ENCODE measurements around the gene PTCH1.

PTCH1 gene

DNA sequence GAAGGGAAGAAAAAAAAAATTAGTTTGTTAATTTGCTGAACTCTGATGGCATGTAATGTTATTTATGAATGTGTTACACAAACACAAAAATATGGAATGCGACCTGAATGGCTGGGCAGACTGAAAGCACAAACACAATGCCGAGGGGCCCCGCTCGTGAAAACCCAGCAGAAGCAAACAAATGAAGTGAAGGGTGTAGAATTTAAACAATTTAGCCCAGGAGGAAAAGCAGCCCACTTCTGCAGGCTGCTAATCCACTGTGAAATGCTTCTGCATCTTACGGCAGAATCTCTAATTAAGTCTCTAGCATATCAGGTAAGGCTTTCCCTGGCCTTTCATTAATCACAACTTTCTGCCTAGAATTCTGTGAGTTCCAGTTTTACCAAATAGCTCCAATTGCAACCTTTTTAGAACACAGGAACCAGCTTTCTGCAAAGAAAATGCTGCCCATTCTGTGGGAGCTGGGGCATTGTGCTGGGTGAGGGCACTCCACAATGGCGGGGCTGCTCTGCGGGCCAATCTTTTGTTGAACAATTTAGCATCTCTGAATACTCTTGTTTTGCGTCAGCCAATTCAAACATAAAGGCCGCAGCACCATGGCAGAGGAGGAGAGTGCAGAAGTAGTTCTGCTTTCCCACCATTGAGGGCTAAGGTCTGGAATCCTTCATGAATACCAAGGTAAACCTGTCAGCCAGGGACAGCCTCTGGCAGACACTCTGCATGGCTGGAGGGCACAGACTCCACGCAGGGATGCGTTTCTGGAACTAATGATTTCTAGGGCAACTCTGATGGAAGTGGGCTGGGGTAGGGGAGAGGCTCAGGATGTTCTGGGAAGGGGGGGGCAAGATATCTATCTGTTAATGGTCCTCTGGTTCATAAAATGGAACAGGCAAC is 66.4 kb downstream of the PTCH1 start:
- Histone ChIP-seq H3K9ac (ENCODE audit: low read length) (no peak overlapping the region), H3K27me3 (ENCODE audit: control insufficient read depth, insufficient read depth, low read length) (no peaks in the 10 kb centered on the region), H3K27ac (ENCODE audit: low read depth, low read length) (peak overlapping the region; percentile 60), H3K4me1 (ENCODE audit: control insufficient read depth, insufficient read depth, low read length) (peaks cover 18% of the 10 kb centered on the region), H3K4me3 (ENCODE audit: low read length) (no peak overlapping the region), H3K36me3 (ENCODE audit: control insufficient read depth, insufficient read depth, low read length) (peaks cover 24% of the 10 kb centered on the region)

DNA sequence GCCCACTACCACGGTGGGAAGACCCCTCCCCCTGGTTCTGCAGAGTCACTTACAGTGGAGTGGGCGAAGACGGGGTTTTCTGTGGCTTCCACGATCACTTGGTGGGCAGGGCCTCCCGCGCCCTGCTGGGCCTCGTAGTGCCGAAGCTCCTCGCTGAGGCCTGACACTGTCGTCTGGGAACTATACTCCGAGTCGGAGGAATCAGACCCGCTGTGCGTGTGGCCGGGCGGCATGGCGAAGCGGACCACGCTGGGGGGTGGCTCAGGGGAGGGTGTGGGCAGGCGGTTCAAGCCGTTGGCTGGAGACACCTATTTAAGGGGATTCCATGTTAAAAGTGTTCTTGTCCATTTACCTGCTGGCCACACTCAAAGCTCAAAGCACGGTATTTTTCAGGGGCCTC is 67.8 kb downstream of the PTCH1 start:
- Histone ChIP-seq H3K36me3 (ENCODE audit: control insufficient read depth, insufficient read depth, low read length) (peaks cover 29% of the 10 kb centered on the region), H3K9ac (ENCODE audit: low read length) (no peak overlapping the region), H3K27me3 (ENCODE audit: control insufficient read depth, insufficient read depth, low read length) (no peaks in the 10 kb centered on the region), H3K4me3 (ENCODE audit: low read length) (no peak overlapping the region), H3K4me1 (ENCODE audit: control insufficient read depth, insufficient read depth, low read length) (peaks cover 18% of the 10 kb centered on the region), H3K27ac (ENCODE audit: low read depth, low read length) (no peak overlapping the region)

DNA sequence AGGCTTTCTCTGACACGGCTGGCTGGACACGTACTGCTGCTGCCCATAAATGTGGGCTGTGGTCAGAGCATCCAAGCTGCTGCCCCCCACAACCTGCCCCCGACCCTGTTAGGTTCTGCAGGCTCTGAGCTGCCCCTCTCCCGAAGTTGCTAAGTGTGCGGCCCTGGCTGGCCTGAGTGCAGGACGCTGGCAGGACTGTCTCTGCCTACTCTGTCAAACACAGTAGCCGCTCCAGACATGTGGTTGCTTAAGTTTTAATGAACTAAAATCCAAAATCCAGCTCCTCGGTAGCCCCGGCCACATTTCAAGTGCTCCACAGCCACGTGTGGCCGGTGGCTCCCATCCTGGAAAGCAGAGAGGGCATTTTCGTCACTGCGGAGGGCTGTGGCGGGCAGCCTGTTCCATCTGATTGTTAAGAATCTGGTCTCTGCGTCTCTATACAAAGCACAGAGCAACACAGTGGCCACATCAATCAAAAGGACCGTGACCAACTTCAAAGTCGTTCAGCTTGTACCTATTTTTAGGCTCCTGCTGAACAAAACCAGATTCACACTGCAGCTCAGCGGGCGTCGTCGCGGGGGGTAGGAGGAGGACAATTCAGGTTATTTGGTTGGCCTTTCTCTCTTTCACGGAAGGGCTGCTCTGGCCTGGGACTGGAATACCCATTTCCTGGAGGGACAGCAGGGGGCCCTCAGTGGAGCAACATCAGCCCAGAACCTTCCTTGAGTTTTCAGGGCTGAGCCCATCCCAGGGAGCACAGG is 68.9 kb downstream of the PTCH1 start:
- H3K27ac ChIP-seq (ENCODE audit: low read depth, low read length), result peak overlapping the region; percentile 8
- H3K27me3 ChIP-seq (ENCODE audit: control insufficient read depth, insufficient read depth, low read length), result no peaks in the 10 kb centered on the region
- no peak overlapping the region for H3K4me3 ChIP-seq (ENCODE audit: low read length)
- H3K9ac ChIP-seq (ENCODE audit: low read length), result no peak overlapping the region
- peaks cover 18% of the 10 kb centered on the region for H3K4me1 ChIP-seq (ENCODE audit: control insufficient read depth, insufficient read depth, low read length)
- peaks cover 24% of the 10 kb centered on the region for H3K36me3 ChIP-seq (ENCODE audit: control insufficient read depth, insufficient read depth, low read length)

DNA sequence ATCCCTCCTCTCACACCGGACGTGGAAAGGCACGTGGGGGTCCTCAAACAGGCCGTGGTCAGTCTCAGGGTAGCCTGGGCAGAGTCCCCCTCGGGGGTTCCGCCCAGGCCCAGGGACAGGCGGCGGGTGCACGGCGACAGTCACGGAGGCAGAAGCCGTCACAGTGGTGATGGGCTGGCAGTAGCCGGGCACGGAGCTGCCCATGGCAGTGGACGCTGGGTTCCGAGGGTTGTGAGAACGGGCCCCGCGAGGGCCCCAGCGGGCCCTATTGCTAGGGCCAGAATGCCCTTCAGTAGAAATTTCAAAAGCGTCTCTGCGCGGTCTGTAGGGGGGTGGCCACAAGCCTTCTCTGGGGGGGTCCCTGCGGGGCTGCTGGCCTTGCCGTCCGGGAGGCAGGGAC is 69.8 kb downstream of the PTCH1 start:
- peaks cover 18% of the 10 kb centered on the region for H3K4me1 ChIP-seq (ENCODE audit: control insufficient read depth, insufficient read depth, low read length)
- no peak overlapping the region for H3K4me3 ChIP-seq (ENCODE audit: low read length)
- H3K36me3 ChIP-seq (ENCODE audit: control insufficient read depth, insufficient read depth, low read length), result peaks cover 24% of the 10 kb centered on the region
- H3K9ac ChIP-seq (ENCODE audit: low read length), result no peak overlapping the region
- no peak overlapping the region for H3K27ac ChIP-seq (ENCODE audit: low read depth, low read length)
- no peaks in the 10 kb centered on the region for H3K27me3 ChIP-seq (ENCODE audit: control insufficient read depth, insufficient read depth, low read length)

DNA sequence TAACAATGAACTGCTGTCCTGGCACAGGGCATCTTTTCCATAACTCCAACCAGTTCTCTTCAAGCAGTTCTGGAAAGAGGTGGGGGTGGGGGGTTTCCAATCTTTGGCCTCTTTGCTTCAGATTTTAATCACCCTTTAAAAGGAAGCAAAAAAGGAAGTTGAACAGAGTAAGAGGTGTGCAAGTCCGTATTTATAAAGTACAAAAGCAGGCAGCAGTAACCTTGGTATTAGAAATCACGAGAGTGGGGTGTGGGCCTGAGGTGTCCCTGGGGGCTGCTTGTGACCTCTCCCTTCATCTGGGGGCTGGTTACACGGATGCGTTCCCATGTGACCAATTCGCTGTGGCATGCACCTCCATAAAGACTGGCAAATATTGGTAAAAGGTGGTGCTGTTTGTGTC is 70.5 kb downstream of the PTCH1 start:
- H3K4me1 ChIP-seq (ENCODE audit: control insufficient read depth, insufficient read depth, low read length), result peaks cover 15% of the 10 kb centered on the region
- no peaks in the 10 kb centered on the region for H3K27me3 ChIP-seq (ENCODE audit: control insufficient read depth, insufficient read depth, low read length)
- peaks cover 23% of the 10 kb centered on the region for H3K36me3 ChIP-seq (ENCODE audit: control insufficient read depth, insufficient read depth, low read length)
- H3K4me3 ChIP-seq (ENCODE audit: low read length), result no peak overlapping the region
- H3K27ac ChIP-seq (ENCODE audit: low read depth, low read length), result no peak overlapping the region
- H3K9ac ChIP-seq (ENCODE audit: low read length), result no peak overlapping the region

DNA sequence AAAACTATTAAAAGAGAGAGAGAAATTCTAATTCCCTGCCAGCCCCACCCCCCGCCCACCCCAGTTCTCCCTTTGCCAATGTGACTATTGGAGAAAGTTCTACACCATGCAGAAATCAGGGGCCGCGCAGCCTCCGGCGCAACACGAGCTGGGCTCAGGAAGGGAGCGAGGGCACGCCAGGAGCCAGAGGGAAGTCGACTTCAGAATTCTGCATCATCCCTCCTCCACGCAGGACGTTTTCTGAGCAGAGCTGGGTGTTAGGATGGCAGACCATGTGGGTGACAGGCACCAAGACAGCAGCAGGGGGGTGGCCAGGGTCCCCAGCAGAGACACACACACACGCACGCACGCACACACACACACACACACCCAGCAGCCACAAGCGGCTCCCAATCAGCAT is 72.6 kb downstream of the PTCH1 start:
- Histone ChIP-seq H3K4me3 (ENCODE audit: low read length) (no peak overlapping the region), H3K27ac (ENCODE audit: low read depth, low read length) (no peak overlapping the region), H3K9ac (ENCODE audit: low read length) (no peak overlapping the region), H3K4me1 (ENCODE audit: control insufficient read depth, insufficient read depth, low read length) (peaks cover 10% of the 10 kb centered on the region), H3K36me3 (ENCODE audit: control insufficient read depth, insufficient read depth, low read length) (peaks cover 21% of the 10 kb centered on the region), H3K27me3 (ENCODE audit: control insufficient read depth, insufficient read depth, low read length) (no peaks in the 10 kb centered on the region)

DNA sequence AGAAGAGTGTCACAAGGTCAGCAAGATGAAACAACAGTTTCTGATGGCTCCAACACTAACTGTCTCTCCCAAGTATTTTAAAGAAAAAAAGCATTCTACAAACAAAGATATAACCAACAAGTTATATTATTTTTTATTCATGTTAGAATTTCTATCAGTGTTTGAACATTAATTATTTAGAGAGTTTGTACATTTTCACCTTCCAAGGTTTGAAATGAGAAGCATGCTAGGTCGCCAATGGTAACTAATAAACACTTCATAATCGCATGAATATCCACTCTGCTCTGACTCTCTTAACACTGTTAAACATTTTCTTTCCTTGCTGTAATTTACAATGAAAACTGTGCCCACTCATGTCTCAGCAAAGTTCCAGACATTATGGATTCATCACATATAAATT is 73.5 kb downstream of the PTCH1 start:
- Histone ChIP-seq H3K27me3 (ENCODE audit: control insufficient read depth, insufficient read depth, low read length) (no peaks in the 10 kb centered on the region), H3K4me1 (ENCODE audit: control insufficient read depth, insufficient read depth, low read length) (peaks cover 9% of the 10 kb centered on the region), H3K36me3 (ENCODE audit: control insufficient read depth, insufficient read depth, low read length) (peaks cover 18% of the 10 kb centered on the region), H3K4me3 (ENCODE audit: low read length) (no peak overlapping the region), H3K9ac (ENCODE audit: low read length) (no peak overlapping the region), H3K27ac (ENCODE audit: low read depth, low read length) (no peak overlapping the region)

DNA sequence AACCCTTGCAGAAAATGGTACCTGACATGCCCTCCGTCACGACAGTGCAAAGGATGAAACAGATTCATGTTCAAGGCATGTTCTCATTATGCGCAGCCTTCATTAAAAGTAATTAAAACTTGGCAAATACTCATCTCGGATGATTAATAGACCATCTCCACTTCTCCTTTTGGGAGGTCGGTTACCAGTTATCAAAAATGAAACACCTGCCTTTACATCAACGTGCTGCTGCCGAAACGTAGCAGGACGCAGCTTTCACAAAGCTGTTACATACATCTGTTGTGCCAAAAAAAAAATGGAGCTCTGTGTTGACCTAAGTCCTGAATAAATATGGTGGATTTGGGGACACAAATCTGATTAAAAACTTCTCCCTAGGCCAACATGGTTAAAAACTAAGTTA is 75.7 kb downstream of the PTCH1 start:
- Histone ChIP-seq H3K4me3 (ENCODE audit: low read length) (no peak overlapping the region), H3K27ac (ENCODE audit: low read depth, low read length) (no peak overlapping the region), H3K27me3 (ENCODE audit: control insufficient read depth, insufficient read depth, low read length) (no peaks in the 10 kb centered on the region), H3K36me3 (ENCODE audit: control insufficient read depth, insufficient read depth, low read length) (peaks cover 7% of the 10 kb centered on the region), H3K9ac (ENCODE audit: low read length) (no peak overlapping the region), H3K4me1 (ENCODE audit: control insufficient read depth, insufficient read depth, low read length) (no peaks in the 10 kb centered on the region)

DNA sequence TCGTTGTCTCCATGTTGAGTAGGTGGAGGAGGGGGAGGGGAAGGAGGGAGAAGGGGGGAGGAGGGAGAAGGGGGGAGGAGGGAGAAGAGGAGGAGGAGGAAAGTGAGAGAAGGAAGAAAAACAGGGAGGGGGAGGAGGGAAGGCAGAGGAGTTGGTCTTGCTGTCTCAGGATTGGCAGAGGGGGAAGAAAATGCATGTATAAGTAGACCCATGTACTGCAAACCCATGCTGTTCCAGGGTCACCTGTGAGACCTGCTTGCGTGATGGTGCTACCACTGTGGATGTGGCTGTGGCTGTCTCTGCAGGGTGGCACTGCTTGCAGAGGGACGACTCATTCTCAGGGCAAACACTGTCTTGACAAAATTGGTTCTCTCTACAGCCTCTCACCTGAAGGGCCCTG is 76.3 kb downstream of the PTCH1 start:
- H3K4me1 ChIP-seq (ENCODE audit: control insufficient read depth, insufficient read depth, low read length), result no peaks in the 10 kb centered on the region
- no peak overlapping the region for H3K27ac ChIP-seq (ENCODE audit: low read depth, low read length)

DNA sequence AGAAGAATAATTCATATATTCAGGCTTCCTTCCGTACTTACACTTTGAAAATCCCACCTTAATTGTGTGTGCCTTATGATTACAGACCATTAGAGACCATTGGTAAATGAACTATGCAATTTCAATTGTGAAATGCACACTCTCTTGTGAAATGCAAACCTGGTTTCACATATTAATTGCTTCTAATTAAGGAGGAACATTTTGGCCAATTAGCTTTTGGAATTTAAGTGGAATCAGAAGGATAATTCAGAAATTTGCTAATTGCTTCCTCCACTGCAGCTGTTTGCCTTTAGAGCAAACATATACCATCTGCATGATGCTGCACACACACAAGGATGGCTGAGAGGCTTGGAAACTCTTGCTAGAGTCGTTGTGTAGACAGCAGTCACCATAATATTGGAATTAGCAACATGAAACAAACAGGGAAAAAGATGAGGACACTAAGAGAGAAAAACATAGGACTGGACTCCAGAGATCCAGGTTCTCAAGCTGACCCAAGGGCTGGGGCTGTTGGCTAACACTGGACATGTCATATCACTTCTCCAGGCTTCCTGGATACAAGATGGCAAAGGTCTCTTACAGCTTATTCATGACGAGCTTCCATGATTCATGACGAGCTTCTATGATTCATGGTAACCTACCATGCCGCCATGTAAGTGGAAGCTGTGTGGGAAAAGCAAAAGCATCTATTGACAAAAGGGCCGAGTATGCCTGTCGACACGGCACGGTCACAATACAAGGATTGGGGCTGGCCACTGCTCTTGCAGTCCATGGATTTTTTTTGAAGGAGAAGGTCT is 78.0 kb downstream of the PTCH1 start:
- Histone ChIP-seq H3K9ac (ENCODE audit: low read length) (no peak overlapping the region), H3K36me3 (ENCODE audit: control insufficient read depth, insufficient read depth, low read length) (no peaks in the 10 kb centered on the region), H3K27me3 (ENCODE audit: control insufficient read depth, insufficient read depth, low read length) (no peaks in the 10 kb centered on the region), H3K4me1 (ENCODE audit: control insufficient read depth, insufficient read depth, low read length) (no peaks in the 10 kb centered on the region), H3K27ac (ENCODE audit: low read depth, low read length) (no peak overlapping the region), H3K4me3 (ENCODE audit: low read length) (no peak overlapping the region)

More for the DNA sequence above, 76.3 kb downstream of the PTCH1 start:
- Histone ChIP-seq H3K27me3 (ENCODE audit: control insufficient read depth, insufficient read depth, low read length) (no peaks in the 10 kb centered on the region), H3K36me3 (ENCODE audit: control insufficient read depth, insufficient read depth, low read length) (peaks cover 7% of the 10 kb centered on the region), H3K4me3 (ENCODE audit: low read length) (no peak overlapping the region), H3K9ac (ENCODE audit: low read length) (no peak overlapping the region)

DNA sequence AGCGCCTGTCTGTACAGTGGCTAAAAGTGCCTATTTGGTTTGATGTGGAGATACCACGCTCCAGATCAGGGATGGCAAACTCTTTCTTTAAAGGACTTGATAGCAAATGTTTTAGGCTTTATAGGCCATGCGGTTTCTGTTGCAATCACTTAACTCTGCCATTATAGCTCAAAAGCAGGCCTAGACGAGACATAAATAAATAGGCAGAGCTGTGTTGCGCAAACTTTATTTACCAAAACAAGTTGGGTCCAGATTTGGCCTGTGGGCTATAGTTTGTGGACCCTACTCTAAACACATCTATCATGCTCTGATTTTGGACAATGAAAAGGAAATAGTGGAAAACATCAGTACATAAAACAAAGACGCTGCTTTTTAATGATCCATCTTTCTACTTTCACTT is 79.2 kb downstream of the PTCH1 start:
- no peaks in the 10 kb centered on the region for H3K4me1 ChIP-seq (ENCODE audit: control insufficient read depth, insufficient read depth, low read length)
- H3K27ac ChIP-seq (ENCODE audit: low read depth, low read length), result no peak overlapping the region
- H3K4me3 ChIP-seq (ENCODE audit: low read length), result no peak overlapping the region
- no peaks in the 10 kb centered on the region for H3K36me3 ChIP-seq (ENCODE audit: control insufficient read depth, insufficient read depth, low read length)
- no peak overlapping the region for H3K9ac ChIP-seq (ENCODE audit: low read length)
- H3K27me3 ChIP-seq (ENCODE audit: control insufficient read depth, insufficient read depth, low read length), result no peaks in the 10 kb centered on the region

DNA sequence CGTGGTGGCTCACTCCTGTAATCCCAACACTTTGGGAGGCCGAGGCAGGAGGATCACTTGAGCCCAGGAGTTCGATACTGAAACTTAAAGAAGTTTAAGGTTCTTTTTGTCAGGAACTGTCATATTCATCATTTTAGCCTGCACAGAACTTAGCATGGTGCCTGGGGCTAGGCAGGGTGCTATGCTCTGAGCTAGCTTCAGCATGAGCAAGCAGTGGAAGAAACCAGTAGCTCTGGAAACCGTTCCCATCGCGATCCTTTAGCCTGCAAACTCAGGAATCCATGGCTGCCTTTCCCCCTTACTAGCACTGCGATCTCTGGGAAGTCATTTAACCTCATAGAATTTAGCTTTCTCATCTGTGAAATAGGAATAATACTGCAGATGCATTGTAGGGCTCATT is 80.4 kb downstream of the PTCH1 start:
- Histone ChIP-seq H3K9ac (ENCODE audit: low read length) (no peak overlapping the region), H3K4me1 (ENCODE audit: control insufficient read depth, insufficient read depth, low read length) (no peaks in the 10 kb centered on the region), H3K27ac (ENCODE audit: low read depth, low read length) (no peak overlapping the region), H3K4me3 (ENCODE audit: low read length) (no peak overlapping the region), H3K36me3 (ENCODE audit: control insufficient read depth, insufficient read depth, low read length) (no peaks in the 10 kb centered on the region), H3K27me3 (ENCODE audit: control insufficient read depth, insufficient read depth, low read length) (no peaks in the 10 kb centered on the region)

Measured in rectal smooth muscle tissue (tissue), 1 donor.